GM12801 (cell line): ENCODE data around the gene HECTD4.

ENCODE experiments used
- CTCF ChIP-seq: IDR thresholded peaks from one replicate; pipeline ENCODE4 v1.5.1; 2011; ENCODE audit warnings: control low read depth; ENCODE audit not compliant: insufficient read length; ENCODE audit errors: extremely low read depth

HECTD4 gene

DNA sequence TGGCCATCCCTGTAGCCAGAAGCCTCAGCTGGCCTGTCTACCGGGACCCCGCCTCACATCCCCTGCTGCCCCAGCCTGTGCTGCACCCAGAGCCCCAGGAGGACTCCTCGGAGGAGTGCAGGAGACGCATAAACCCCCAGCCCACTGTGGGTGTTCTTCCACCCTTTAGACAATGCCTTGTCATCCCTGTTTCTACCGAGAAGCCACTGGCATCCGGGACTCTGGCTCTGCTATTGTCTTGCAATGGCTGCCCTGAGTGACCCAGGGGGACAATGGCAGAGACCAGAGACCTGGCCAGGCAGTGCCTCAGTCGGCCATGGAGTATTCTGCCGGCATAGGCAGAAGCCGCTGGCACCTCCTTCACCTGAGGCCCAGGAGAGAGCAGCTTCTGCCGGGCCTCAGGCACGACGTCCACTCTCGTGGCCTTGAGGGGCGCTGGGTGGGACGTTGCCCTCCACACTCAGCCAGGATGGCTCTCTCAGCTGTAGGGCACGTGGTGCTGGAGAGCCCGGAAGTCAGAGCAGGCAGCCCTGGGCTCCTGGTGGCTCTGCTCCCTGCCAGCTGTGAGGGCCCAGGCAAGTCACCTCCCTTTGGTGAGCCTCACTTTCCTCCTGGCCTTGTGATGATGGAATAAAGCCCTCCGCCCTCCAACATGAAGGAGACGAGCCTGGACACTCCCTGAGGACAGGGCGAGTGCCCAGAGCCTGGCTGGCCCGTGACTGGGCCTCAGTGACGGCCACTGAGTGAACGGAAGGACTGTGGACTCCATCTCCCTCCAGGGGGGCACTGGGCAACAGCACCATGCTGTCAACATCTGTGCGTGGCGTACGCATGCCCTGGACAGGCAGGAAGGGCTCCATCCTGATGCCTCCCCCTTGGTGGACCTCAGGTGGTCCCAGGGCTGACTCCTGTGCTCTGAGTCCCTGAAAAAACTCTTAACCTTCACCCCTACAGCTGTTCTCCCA lies 215.9 kb downstream of the HECTD4 start:
- TF ChIP-seq CTCF, result no peak

DNA sequence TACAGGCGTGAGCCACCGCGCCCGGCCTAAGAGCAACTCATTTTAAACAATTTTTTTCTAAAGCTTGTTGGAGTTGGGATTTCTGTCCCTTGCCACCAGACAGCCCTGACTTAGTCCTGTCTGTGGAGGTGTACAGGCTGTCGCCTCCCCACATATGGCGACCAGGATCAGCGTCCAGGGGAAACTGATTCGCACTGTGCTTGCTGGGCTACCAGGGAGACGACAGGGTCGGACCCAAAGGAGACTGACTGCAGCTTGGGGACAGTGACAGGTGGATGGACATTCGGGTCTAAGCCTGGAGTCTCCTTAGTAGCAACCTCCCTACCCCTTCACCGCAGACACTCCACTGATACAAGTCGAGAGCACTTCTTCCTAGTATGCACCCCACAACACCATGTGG lies 216.6 kb downstream of the HECTD4 start:
- no peak for TF ChIP-seq CTCF

- TF ChIP-seq CTCF, result no peak
Measured at GRCh38 chr12:112164011-112164660, 218.1 kb downstream of the HECTD4 start.

DNA sequence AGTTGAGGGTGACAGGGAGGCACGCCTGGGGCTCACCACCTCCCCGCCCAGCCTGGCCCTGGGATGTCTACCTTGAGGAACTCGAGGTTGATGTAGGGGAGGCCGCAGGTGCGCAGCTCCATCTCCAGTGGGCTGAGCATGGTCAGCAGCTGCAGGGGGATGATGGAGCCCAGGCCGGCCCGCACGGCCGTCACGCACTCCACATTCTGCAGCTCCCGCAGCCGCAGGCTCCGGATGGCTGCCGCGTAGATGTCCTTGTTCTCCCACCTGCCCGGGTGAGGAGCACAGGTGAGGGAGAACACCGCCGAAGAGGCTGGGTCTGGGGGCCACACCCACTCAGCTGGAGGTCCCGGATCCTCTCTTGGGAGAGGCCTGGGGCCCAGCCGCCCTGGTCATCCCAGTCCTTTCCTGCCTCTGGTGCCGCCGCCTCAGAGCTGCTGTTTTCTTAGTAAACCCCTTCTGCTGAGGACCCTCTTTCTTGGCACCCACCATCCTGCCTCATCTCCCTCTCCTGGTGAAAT lies 218.7 kb downstream of the HECTD4 start:
- TF ChIP-seq CTCF, result no peak

DNA sequence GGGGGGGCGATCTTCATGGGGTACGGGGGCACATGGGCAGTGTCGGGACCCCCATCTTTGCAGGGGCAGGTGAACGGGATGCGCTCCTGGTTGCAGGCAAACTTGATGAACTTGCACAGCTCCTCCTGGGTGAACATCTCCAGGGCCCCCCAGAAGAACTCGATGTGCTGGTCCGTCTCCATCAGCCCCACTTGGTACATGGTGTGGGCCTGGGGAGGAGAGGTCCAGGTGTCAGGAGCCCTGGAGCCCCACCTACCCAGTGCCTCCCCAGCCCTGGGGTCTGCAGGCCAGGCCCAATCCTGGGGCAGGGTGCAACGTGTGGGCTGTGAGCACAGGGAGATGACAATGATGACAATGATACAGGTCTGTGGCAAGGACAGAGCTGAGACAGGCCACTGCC lies 219.2 kb downstream of the HECTD4 start:
- no peak for TF ChIP-seq CTCF

DNA sequence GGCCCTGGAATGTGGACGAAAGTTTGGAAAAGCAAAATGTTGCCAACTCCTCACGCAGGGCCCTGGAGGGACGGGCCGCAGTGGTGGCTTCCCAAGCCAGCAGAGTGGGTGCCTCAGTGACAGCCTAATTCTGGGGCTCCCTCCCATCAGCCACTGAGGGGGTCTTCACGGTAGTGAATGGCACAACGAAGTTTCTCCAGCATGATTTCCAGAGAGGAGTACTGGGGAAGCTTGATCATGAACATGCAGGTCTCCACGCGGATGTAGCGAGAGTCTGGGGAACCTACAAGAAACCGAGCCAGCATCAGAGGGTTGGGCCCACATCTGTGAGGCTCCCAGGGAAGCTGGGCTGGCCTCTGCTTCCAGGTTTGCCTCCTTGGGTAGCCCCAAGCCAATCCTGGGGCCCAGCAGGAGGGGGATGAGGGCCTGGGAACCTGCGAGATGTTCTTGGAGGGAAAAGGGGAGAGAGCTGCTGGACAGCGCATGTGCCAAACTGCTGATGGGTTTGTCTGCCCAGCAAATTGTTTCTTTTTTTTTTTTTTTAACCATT lies 219.9 kb downstream of the HECTD4 start:
- no peak for TF ChIP-seq CTCF

GRCh38 chr12:112161711-112162110 lies 220.5 kb downstream of the HECTD4 start:
- no peak for TF ChIP-seq CTCF
